Measurements from ENCODE around the gene EZH1.

DNA sequence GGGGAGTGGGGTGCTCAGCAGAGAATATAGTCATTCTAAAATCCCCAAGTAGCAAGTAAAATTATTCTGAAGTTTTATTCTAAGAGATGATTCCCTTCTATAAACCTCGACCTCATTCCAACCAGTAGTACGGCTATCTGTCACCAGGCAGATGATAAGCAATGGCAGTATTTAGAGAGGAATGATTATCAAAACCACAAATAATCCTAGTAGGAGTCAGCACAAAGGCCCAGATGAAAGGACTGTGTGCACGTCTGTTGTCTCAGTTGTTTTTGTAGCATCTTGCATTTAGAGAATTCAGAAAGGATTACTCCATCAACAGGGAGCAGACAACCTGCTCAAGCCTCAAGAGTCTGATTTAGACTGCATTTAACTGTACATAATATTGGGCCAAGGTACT, 21.2 kb downstream of the EZH1 start:
- TF ChIP-seq, protein P1, sequence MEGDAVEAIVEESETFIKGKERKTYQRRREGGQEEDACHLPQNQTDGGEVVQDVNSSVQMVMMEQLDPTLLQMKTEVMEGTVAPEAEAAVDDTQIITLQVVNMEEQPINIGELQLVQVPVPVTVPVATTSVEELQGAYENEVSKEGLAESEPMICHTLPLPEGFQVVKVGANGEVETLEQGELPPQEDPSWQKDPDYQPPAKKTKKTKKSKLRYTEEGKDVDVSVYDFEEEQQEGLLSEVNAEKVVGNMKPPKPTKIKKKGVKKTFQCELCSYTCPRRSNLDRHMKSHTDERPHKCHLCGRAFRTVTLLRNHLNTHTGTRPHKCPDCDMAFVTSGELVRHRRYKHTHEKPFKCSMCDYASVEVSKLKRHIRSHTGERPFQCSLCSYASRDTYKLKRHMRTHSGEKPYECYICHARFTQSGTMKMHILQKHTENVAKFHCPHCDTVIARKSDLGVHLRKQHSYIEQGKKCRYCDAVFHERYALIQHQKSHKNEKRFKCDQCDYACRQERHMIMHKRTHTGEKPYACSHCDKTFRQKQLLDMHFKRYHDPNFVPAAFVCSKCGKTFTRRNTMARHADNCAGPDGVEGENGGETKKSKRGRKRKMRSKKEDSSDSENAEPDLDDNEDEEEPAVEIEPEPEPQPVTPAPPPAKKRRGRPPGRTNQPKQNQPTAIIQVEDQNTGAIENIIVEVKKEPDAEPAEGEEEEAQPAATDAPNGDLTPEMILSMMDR (IDR thresholded peaks at IDR 0.05): no peak
- no peak for TF ChIP-seq SIN3A (IDR thresholded peaks at IDR 0.05; ENCODE audit: borderline replicate concordance, insufficient read depth, low read depth, low read length)
- TF ChIP-seq, protein P2, sequence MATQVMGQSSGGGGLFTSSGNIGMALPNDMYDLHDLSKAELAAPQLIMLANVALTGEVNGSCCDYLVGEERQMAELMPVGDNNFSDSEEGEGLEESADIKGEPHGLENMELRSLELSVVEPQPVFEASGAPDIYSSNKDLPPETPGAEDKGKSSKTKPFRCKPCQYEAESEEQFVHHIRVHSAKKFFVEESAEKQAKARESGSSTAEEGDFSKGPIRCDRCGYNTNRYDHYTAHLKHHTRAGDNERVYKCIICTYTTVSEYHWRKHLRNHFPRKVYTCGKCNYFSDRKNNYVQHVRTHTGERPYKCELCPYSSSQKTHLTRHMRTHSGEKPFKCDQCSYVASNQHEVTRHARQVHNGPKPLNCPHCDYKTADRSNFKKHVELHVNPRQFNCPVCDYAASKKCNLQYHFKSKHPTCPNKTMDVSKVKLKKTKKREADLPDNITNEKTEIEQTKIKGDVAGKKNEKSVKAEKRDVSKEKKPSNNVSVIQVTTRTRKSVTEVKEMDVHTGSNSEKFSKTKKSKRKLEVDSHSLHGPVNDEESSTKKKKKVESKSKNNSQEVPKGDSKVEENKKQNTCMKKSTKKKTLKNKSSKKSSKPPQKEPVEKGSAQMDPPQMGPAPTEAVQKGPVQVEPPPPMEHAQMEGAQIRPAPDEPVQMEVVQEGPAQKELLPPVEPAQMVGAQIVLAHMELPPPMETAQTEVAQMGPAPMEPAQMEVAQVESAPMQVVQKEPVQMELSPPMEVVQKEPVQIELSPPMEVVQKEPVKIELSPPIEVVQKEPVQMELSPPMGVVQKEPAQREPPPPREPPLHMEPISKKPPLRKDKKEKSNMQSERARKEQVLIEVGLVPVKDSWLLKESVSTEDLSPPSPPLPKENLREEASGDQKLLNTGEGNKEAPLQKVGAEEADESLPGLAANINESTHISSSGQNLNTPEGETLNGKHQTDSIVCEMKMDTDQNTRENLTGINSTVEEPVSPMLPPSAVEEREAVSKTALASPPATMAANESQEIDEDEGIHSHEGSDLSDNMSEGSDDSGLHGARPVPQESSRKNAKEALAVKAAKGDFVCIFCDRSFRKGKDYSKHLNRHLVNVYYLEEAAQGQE (IDR thresholded peaks at IDR 0.05; ENCODE audit: insufficient read depth in 1 of 2, low read depth in 2 of 2, low read length in 1 of 2): no peak
- no peak for TF ChIP-seq POLR2AphosphoS5 (IDR thresholded peaks at IDR 0.05; ENCODE audit: low read depth, low read length)
